Right lobe of liver (tissue), 6 donors: ENCODE data around the gene SLC22A23. TPM values are rescaled to one million over a fixed set of nuclear protein-coding genes. Genes with fewer than 3 reads are reported as not detected.

Experiments used
- ATAC-seq, 4 donors: fragments of 200-7000 bp; cut with Tn5 transposase; one replicate each; pipeline ENCODE4 v1.9.1; 2020; ENCODE audit warnings: mild to moderate bottlenecking in 4 of 4, moderate library complexity in 4 of 4
- DNase-seq, 3 donors: peaks; one replicate each; pipeline ENCODE4 v3.0.0-alpha.2; 2020
- H3K27ac ChIP-seq, 3 donors: fragments of 200-600 bp; one replicate each; pipeline ENCODE4 v1.8.0; 2022
- H3K27me3 ChIP-seq, 2 donors: fragments of 200-600 bp; one replicate each; pipeline ENCODE4 v1.8.0; 2022
- H3K36me3 ChIP-seq, 4 donors: fragments of 200-600 bp; sonication (generic) in 1 of 4; one replicate each; pipeline versions ENCODE4 v1.5.1 to v1.8.0; 2017 to 2022; ENCODE audit warnings: control low read depth in 1 of 4
- H3K4me1 ChIP-seq, 4 donors: fragments of 200-600 bp; sonication (generic) in 1 of 4; one replicate each; pipeline versions ENCODE4 v1.5.1 to v1.8.0; 2017 to 2022; ENCODE audit warnings: control low read depth in 1 of 4
- H3K4me3 ChIP-seq, 3 donors: fragments of 200-600 bp; one replicate each; pipeline ENCODE4 v1.8.0; 2022
- H3K9me3 ChIP-seq, 4 donors: fragments of 200-600 bp; sonication (generic) in 1 of 4; one replicate each; pipeline versions ENCODE4 v1.5.1 to v1.8.0; 2017 to 2022; ENCODE audit warnings: control low read depth in 1 of 4
- CTCF ChIP-seq, 4 donors: fragments of 200-600 bp in 3 of 4; fragments of 450-650 bp in 1 of 4; IDR thresholded peaks; one replicate each; pipeline versions ENCODE4 v1.5.1 to v1.8.0; 2016 to 2022; ENCODE audit warnings: antibody characterized with exemption in 4 of 4, mild to moderate bottlenecking in 2 of 4
- POLR2A ChIP-seq: fragments of 450-650 bp; IDR thresholded peaks from one replicate; pipeline ENCODE4 v1.6.1; 2017; ENCODE audit warnings: antibody characterized with exemption, mild to moderate bottlenecking
- WGBS: methylation state at CpG from one replicate; pipeline ENCODE4 v1.1.6; 2018; ENCODE audit warnings: low coverage, low lambda C conversion rate; ENCODE audit not compliant: insufficient coverage; ENCODE audit errors: missing lambda C conversion rate; 5-methylcytosine and 5-hydroxymethylcytosine counted together
- intact Hi-C, 2 donors: fragments of 100-400 bp; cut with DNase I; formaldehyde crosslinking; loops; one replicate each; pipeline versions ENCODE4 v1.11.2 to v1.14.1; 2022
- total RNA-seq, 6 experiments: library from RNA; depleted of rRNA in 2 of 6; stranded (reverse); fragments of >200 nt in 2 of 6; fragmentation: NEBNext Ultra II Directional in 3 of 6; extraction: Animal tissue kit (Norgen Biotek cat#: 25700) in 3 of 6; gene quantifications; one replicate each; pipeline versions ENCODE4 v1.1.0 to v1.2.4, GENCODE V29; 2016 to 2023
- donor health status: DM: no; HTN: yes; CAD: no.
- donor health status: DM: no; HTN: no; CAD: no.
- donor health status: DM: no; HTN: no; CAD: no.
- donor health status: DM: no; HTN: yes; CAD: no.
- donor health status: DM: no; HTN: yes; CAD: no.

The SLC22A23 gene
- total RNA-seq, 6 experiments from 2014 or later, result 11.7 to 27.6 (median 16.3) TPM

GRCh38 chr6:3501826-3502500 lies 45.1 kb upstream of the SLC22A23 start:
- WGBS, result 52% methylated on average over 6 of the region's 6 CpGs
- H3K27me3 ChIP-seq, result no peaks in the 10 kb centered on the region
- no peaks in the 10 kb centered on the region for H3K4me1 ChIP-seq
- intact Hi-C loops, result no loop called here
- H3K36me3 ChIP-seq, result no peaks in the 10 kb centered on the region
- DNase-seq, result no peak
- H3K27ac ChIP-seq, result no peak overlapping the region
- TF ChIP-seq CTCF (IDR thresholded peaks at IDR 0.05) (no peak), POLR2A (no peak)
- no peak overlapping the region for H3K4me3 ChIP-seq
- peak in 1 of 4 donors; percentile 31 for ATAC-seq
- no peaks in the 10 kb centered on the region for H3K9me3 ChIP-seq

GRCh38 chr6:3500262-3501014 lies 43.6 kb upstream of the SLC22A23 start:
- H3K4me1 ChIP-seq, result no peaks in the 10 kb centered on the region
- H3K27me3 ChIP-seq, result no peaks in the 10 kb centered on the region
- no peaks in the 10 kb centered on the region for H3K9me3 ChIP-seq
- H3K27ac ChIP-seq, result no peak overlapping the region
- no peaks in the 10 kb centered on the region for H3K36me3 ChIP-seq
- no peak for TF ChIP-seq POLR2A
- no peak for TF ChIP-seq CTCF (IDR thresholded peaks at IDR 0.05)
- intact Hi-C loops, result no loop called here
- no peak for DNase-seq
- H3K4me3 ChIP-seq, result no peak overlapping the region
- no peak for ATAC-seq
- 81% methylated on average over 7 of the region's 7 CpGs for WGBS

- TF ChIP-seq CTCF (IDR thresholded peaks at IDR 0.05), result no peak
- TF ChIP-seq POLR2A, result no peak
- Histone ChIP-seq H3K27me3 (no peaks in the 10 kb centered on the region), H3K4me1 (no peaks in the 10 kb centered on the region), H3K9me3 (no peaks in the 10 kb centered on the region), H3K36me3 (no peaks in the 10 kb centered on the region), H3K4me3 (no peak overlapping the region), H3K27ac (no peak overlapping the region)
- DNase-seq (no peak), ATAC-seq (no peak)
- intact Hi-C loops, result no loop called here
- 83% methylated on average over 1 of the region's 1 CpG for WGBS
Measured at GRCh38 chr6:3499603-3500002, 42.8 kb upstream of the SLC22A23 start.

GRCh38 chr6:3496395-3496794 lies 39.5 kb upstream of the SLC22A23 start:
- H3K4me1 ChIP-seq, result no peaks in the 10 kb centered on the region

More at GRCh38 chr6:3496395-3496794, 39.5 kb upstream of the SLC22A23 start:
- H3K27ac ChIP-seq, result no peak overlapping the region
- no peaks in the 10 kb centered on the region for H3K36me3 ChIP-seq
- no peaks in the 10 kb centered on the region for H3K9me3 ChIP-seq
- TF ChIP-seq CTCF (IDR thresholded peaks at IDR 0.05) (no peak), POLR2A (no peak)
- no peak overlapping the region for H3K4me3 ChIP-seq
- no peak for ATAC-seq
- intact Hi-C loops, result no loop called here
- DNase-seq, result no peak
- no peaks in the 10 kb centered on the region for H3K27me3 ChIP-seq
- 62% methylated on average over 1 of the region's 1 CpG for WGBS
